NCI-H2227 (cell line): Measurements from ENCODE around the gene HGS.

Experiments
- DNase-seq: peaks from one replicate; lab custom pipeline; 2025; ENCODE audit not compliant: unreplicated experiment; lab: John Stamatoyannopoulos, UW

HGS gene

GRCh38 chr17:81656118-81656743 is 27.6 kb upstream of the HGS start, which contains the start of gene PDE6G:
TSS of gene PDE6G (minus strand) at chr17:81656542. CDS start at chr17:81653305, 3,237 bp downstream.
- no peak for DNase-seq

- no peak for DNase-seq
Observed at GRCh38 chr17:81656835-81657234, 27.0 kb upstream of the HGS start.

GRCh38 chr17:81659038-81659437 is 24.8 kb upstream of the HGS start:
- DNase-seq, result no peak

GRCh38 chr17:81660441-81660840 is 23.4 kb upstream of the HGS start:
- DNase-seq, result no peak

- no peak for DNase-seq
Observed at GRCh38 chr17:81662002-81662401, 21.8 kb upstream of the HGS start.

GRCh38 chr17:81664051-81664470 is 19.8 kb upstream of the HGS start:
- no peak for DNase-seq

GRCh38 chr17:81665205-81666091 is 18.4 kb upstream of the HGS start:
- peak; percentile 69 for DNase-seq

GRCh38 chr17:81666092-81666341 is 17.8 kb upstream of the HGS start:
- peak; percentile 84 for DNase-seq

- peak; percentile 98 for DNase-seq
Observed at GRCh38 chr17:81666342-81667191, 17.2 kb upstream of the HGS start, which contains the start of the genes CCDC137 and OXLD1. TSS of gene CCDC137 (plus strand) at chr17:81666737. CDS start at chr17:81666767, 30 bp downstream. TSS of gene OXLD1 (minus strand) at chr17:81666605. CDS start at chr17:81666577, 28 bp downstream.

- DNase-seq, result no peak
Observed at GRCh38 chr17:81667754-81668153, 16.1 kb upstream of the HGS start.

GRCh38 chr17:81672504-81672903 is 11.3 kb upstream of the HGS start:
- peak; percentile 21 for DNase-seq

GRCh38 chr17:81672954-81673353 is 10.9 kb upstream of the HGS start:
- DNase-seq, result no peak

- no peak for DNase-seq
Observed at GRCh38 chr17:81673561-81674258, 10.1 kb upstream of the HGS start.

GRCh38 chr17:81675515-81676221 is 8.1 kb upstream of the HGS start:
- peak; percentile 50 for DNase-seq

GRCh38 chr17:81676906-81677305 is 6.9 kb upstream of the HGS start:
- no peak for DNase-seq

- no peak for DNase-seq
Observed at GRCh38 chr17:81680150-81680549, 3.7 kb upstream of the HGS start.

GRCh38 chr17:81681672-81682071 is 2.1 kb upstream of the HGS start:
- no peak for DNase-seq

- DNase-seq, result peak; percentile 56
Observed at GRCh38 chr17:81682565-81683207, 1.1 kb upstream of the HGS start.

GRCh38 chr17:81683208-81683583 is 615 bp upstream of the HGS start:
- DNase-seq, result peak; percentile 63

GRCh38 chr17:81684442-81684911 is 666 bp downstream of the HGS start:
- DNase-seq, result no peak
